H1 (cell line): ENCODE data around the gene CLPTM1L. TPM values are rescaled to one million over a fixed set of nuclear protein-coding genes. Genes with fewer than 3 reads are reported as not detected.

Experiments
- CTCF ChIA-PET: fragments of 300-600 bp; sonication (Branson Sonifier 250); formaldehyde crosslinking; loops from one replicate; lab custom pipeline; 2021; ENCODE audit not compliant: partially characterized antibody; lab: Charles Lee
- POLR2A ChIA-PET: fragments of 300-600 bp; sonication (Branson Sonifier 250); formaldehyde crosslinking; loops from one replicate; lab custom pipeline; 2021; ENCODE audit warnings: inconsistent platforms; ENCODE audit not compliant: partially characterized antibody; lab: Charles Lee
- DNase-seq, 2 experiments: peaks; one replicate each; pipeline versions ENCODE4 v3.0.0 to v3.0.0-alpha.2; 2010 to 2022; ENCODE audit warnings: low spot score in 2 of 2, low read depth in 1 of 2, mixed read lengths in 1 of 2
- FAIRE-seq: peaks from 2 replicates; lab custom pipeline; 2011; peaks lifted over from hg19 to GRCh38; lab: Jason Lieb, UNC
- H2AFZ ChIP-seq: 2 replicates; pipeline ENCODE4 v1.8.1; 2012; ENCODE audit warnings: low read length, inconsistent platforms
- H2AK5ac ChIP-seq: 2 replicates; pipeline ENCODE4 v1.6.1; 2013; ENCODE audit warnings: low read depth, low read length
- H2BK120ac ChIP-seq: replicated peaks from 2 replicates; pipeline ENCODE3; 2013; ENCODE audit warnings: low read depth, low read length, inconsistent platforms
- H2BK12ac ChIP-seq: 2 replicates; pipeline ENCODE4 v1.6.1; 2013; ENCODE audit warnings: low read depth, low read length
- H2BK15ac ChIP-seq: 2 replicates; pipeline ENCODE4 v1.6.1; 2013; ENCODE audit warnings: low read length
- H2BK20ac ChIP-seq: 2 replicates; pipeline ENCODE4 v1.6.1; 2013; ENCODE audit warnings: low read length
- H2BK5ac ChIP-seq: 2 replicates; pipeline ENCODE4 v1.6.1; 2013; ENCODE audit warnings: low read depth, low read length
- H3K14ac ChIP-seq: 2 replicates; pipeline ENCODE4 v1.6.1; 2013; ENCODE audit warnings: inconsistent platforms; ENCODE audit not compliant: insufficient read length
- H3K18ac ChIP-seq: 2 replicates; pipeline ENCODE4 v1.6.1; 2013; ENCODE audit warnings: low read length; ENCODE audit errors: extremely low read depth
- H3K23ac ChIP-seq: 2 replicates; pipeline ENCODE4 v1.6.1; 2013; ENCODE audit warnings: inconsistent platforms; ENCODE audit not compliant: insufficient read length
- H3K23me2 ChIP-seq: 2 replicates; pipeline ENCODE4 v1.6.1; 2013; ENCODE audit warnings: low read depth, low read length
- H3K27ac ChIP-seq: 2 replicates; pipeline ENCODE4 v1.6.1; 2011; ENCODE audit warnings: low read depth, low read length, inconsistent platforms
- H3K27me3 ChIP-seq, 4 experiments: replicated peaks in 1 of 4; 1 replicate in 1 of 4; 2 replicates in 3 of 4; pipeline versions ENCODE4 v1.6.1 to v1.8.1; 2011 to 2013; ENCODE audit warnings: low read length in 3 of 4, mild to moderate bottlenecking in 3 of 4, inconsistent platforms in 2 of 4, mixed read lengths in 2 of 4, moderate library complexity in 1 of 4; ENCODE audit not compliant: control insufficient read depth in 3 of 4, insufficient read depth in 3 of 4; ENCODE audit errors: extremely low read depth in 1 of 4
- H3K36me3 ChIP-seq, 4 experiments: 2 replicates each; pipeline versions ENCODE4 v1.6.1 to v1.8.1; 2011 to 2013; ENCODE audit warnings: mild to moderate bottlenecking in 4 of 4, low read length in 3 of 4, moderate library complexity in 2 of 4, control low read depth in 1 of 4, inconsistent platforms in 1 of 4; ENCODE audit not compliant: insufficient read depth in 4 of 4, control insufficient read depth in 2 of 4
- H3K4ac ChIP-seq: replicated peaks from 2 replicates; pipeline ENCODE3; 2013; ENCODE audit warnings: low read length, low read depth, mixed read lengths, inconsistent platforms; ENCODE audit not compliant: insufficient read length
- H3K4me1 ChIP-seq, 4 experiments: replicated peaks in 1 of 4; 1 replicate in 1 of 4; 2 replicates in 3 of 4; pipeline versions ENCODE4 v1.6.1 to v1.8.1; 2011 to 2013; ENCODE audit warnings: low read length in 3 of 4, inconsistent platforms in 2 of 4, mixed read lengths in 1 of 4; ENCODE audit not compliant: insufficient read depth in 4 of 4, control insufficient read depth in 3 of 4
- H3K4me2 ChIP-seq, 2 experiments: 2 replicates each; pipeline versions ENCODE4 v1.6.1 to v1.8.1; 2011 to 2013; ENCODE audit warnings: low read depth in 2 of 2, low read length in 2 of 2, control low read depth in 1 of 2, inconsistent platforms in 1 of 2, mild to moderate bottlenecking in 1 of 2; ENCODE audit not compliant: insufficient read depth in 1 of 2
- H3K4me3 ChIP-seq, 4 experiments: fragments of 200-600, 300-600 bp in 1 of 4; sonication (generic), shearing (Covaris generic), sonication (Bioruptor Twin) in 1 of 4; 2 replicates each; pipeline versions ENCODE4 v1.5.1 to v1.8.1; 2011 to 2016; ENCODE audit warnings: low read length in 4 of 4, low read depth in 3 of 4, control low read depth in 2 of 4, inconsistent platforms in 2 of 4, mild to moderate bottlenecking in 2 of 4, mixed read lengths in 1 of 4, moderate library complexity in 1 of 4; ENCODE audit not compliant: insufficient read depth in 2 of 4; ENCODE audit errors: extremely low read depth in 1 of 4
- H3K56ac ChIP-seq: replicated peaks from 2 replicates; pipeline ENCODE3; 2013; ENCODE audit warnings: low read depth, mild to moderate bottlenecking, mixed read lengths, low read length, inconsistent platforms; ENCODE audit not compliant: insufficient read length
- H3K79me1 ChIP-seq: 2 replicates; pipeline ENCODE4 v1.6.1; 2013; ENCODE audit warnings: low read depth, low read length, control low read depth
- H3K79me2 ChIP-seq, 2 experiments: 2 replicates each; pipeline versions ENCODE4 v1.6.1 to v1.8.1; 2012 to 2013; ENCODE audit warnings: low read length in 2 of 2, mild to moderate bottlenecking in 2 of 2, inconsistent platforms in 1 of 2; ENCODE audit not compliant: insufficient read depth in 2 of 2, control insufficient read depth in 1 of 2
- H3K9ac ChIP-seq, 4 experiments: replicated peaks in 1 of 4; 1 replicate in 1 of 4; 2 replicates in 3 of 4; pipeline versions ENCODE4 v1.6.1 to v1.8.1; 2011 to 2013; ENCODE audit warnings: low read depth in 3 of 4, low read length in 3 of 4, control low read depth in 2 of 4, mild to moderate bottlenecking in 2 of 4, moderate library complexity in 2 of 4, inconsistent platforms in 1 of 4; ENCODE audit errors: extremely low read depth in 1 of 4
- H3K9me3 ChIP-seq, 2 experiments: 2 replicates each; pipeline versions ENCODE4 v1.6.1 to v1.8.1; 2012 to 2013; ENCODE audit warnings: mild to moderate bottlenecking in 2 of 2, moderate library complexity in 2 of 2, control low read depth in 1 of 2, inconsistent platforms in 1 of 2, low read depth in 1 of 2, low read length in 1 of 2, mixed read lengths in 1 of 2; ENCODE audit not compliant: insufficient read depth in 2 of 2
- H4K20me1 ChIP-seq, 2 experiments: replicated peaks in 1 of 2; 2 replicates each; pipeline versions ENCODE3 to v1.8.1; 2011 to 2013; ENCODE audit warnings: inconsistent platforms in 2 of 2, low read length in 2 of 2, mild to moderate bottlenecking in 1 of 2; ENCODE audit not compliant: insufficient read depth in 2 of 2, control insufficient read depth in 1 of 2
- H4K5ac ChIP-seq: 2 replicates; pipeline ENCODE4 v1.6.1; 2013; ENCODE audit warnings: low read length, low read depth, mixed read lengths, inconsistent platforms; ENCODE audit not compliant: insufficient read length
- H4K8ac ChIP-seq: 2 replicates; pipeline ENCODE4 v1.8.0; 2013; ENCODE audit warnings: mild to moderate bottlenecking, moderate library complexity, low read length, inconsistent platforms; ENCODE audit not compliant: insufficient read depth; ENCODE audit errors: extremely low read depth
- H4K91ac ChIP-seq: replicated peaks from 2 replicates; pipeline ENCODE3; 2013; ENCODE audit warnings: low read length, mixed read lengths, inconsistent platforms; ENCODE audit not compliant: insufficient read length
- BCL11A ChIP-seq, 2 experiments: IDR thresholded peaks; one replicate each; pipeline ENCODE4 v1.6.1; 2011; ENCODE audit warnings: low read depth in 2 of 2, low read length in 2 of 2, mild to moderate bottlenecking in 2 of 2
- GABPA ChIP-seq: IDR thresholded peaks from 2 replicates; pipeline ENCODE4 v1.6.1; 2011; ENCODE audit warnings: mild to moderate bottlenecking, low read length, moderate library complexity, borderline replicate concordance; ENCODE audit not compliant: insufficient read depth
- JUN ChIP-seq: IDR thresholded peaks from 2 replicates; pipeline ENCODE4 v1.6.1; 2011; ENCODE audit warnings: low read depth, mild to moderate bottlenecking, improper control_type of control experiment, low read length
- POU5F1 ChIP-seq: IDR thresholded peaks from 2 replicates; pipeline ENCODE4 v1.6.1; 2011; ENCODE audit warnings: low read depth, mild to moderate bottlenecking, low read length, moderate library complexity
- RNF2 ChIP-seq: fragments of 200-900, 300-1000 bp; sonication (generic); IDR thresholded peaks from 2 replicates; pipeline ENCODE4 v1.7.1; 2016; ENCODE audit warnings: borderline replicate concordance, low read depth, mild to moderate bottlenecking, antibody characterized with exemption, low read length; ENCODE audit not compliant: poor library complexity, severe bottlenecking; ENCODE audit errors: missing control alignments
- SAP30 ChIP-seq: fragments of 300-600 bp; sonication (generic); IDR thresholded peaks from 2 replicates; pipeline ENCODE4 v1.7.1; 2012; ENCODE audit warnings: low read length, moderate library complexity, mild to moderate bottlenecking, inconsistent platforms; ENCODE audit not compliant: insufficient read depth, insufficient replicate concordance
- SP1 ChIP-seq: IDR thresholded peaks from 2 replicates; pipeline ENCODE4 v1.6.1; 2011; ENCODE audit warnings: low read depth, low read length
- SRF ChIP-seq: IDR thresholded peaks from 2 replicates; pipeline ENCODE4 v1.6.1; 2011; ENCODE audit warnings: mild to moderate bottlenecking, low read depth, low read length, moderate library complexity
- SUZ12 ChIP-seq: fragments of 200-600 bp; sonication (generic); IDR thresholded peaks from 2 replicates; pipeline ENCODE4 v1.6.1; 2012; ENCODE audit warnings: mild to moderate bottlenecking, inconsistent platforms, low read length, moderate library complexity, mixed read lengths
- USF2 ChIP-seq: IDR thresholded peaks from 2 replicates; pipeline ENCODE4 v1.6.1; 2011; ENCODE audit warnings: low read length, improper control_type of control experiment
- WGBS, 2 experiments: shearing (Covaris generic) in 1 of 2; methylation state at CpG; one replicate each; pipeline versions ENCODE4 v1.1.6 to v1.1.7; 2013 to 2015; ENCODE audit warnings: low lambda C conversion rate in 2 of 2, mixed read lengths in 2 of 2, inconsistent platforms in 1 of 2, low coverage in 1 of 2, missing lambda C conversion rate in 1 of 2; ENCODE audit not compliant: insufficient replicate concordance in 2 of 2, insufficient coverage in 1 of 2, insufficient read length in 1 of 2; ENCODE audit errors: extremely low coverage in 1 of 2, missing lambda C conversion rate in 1 of 2; 5-methylcytosine and 5-hydroxymethylcytosine counted together
- polyA plus RNA-seq, 7 experiments: library from polyadenylated mRNA; depleted of rRNA in 3 of 7; stranded (reverse) in 5 of 7; unstranded in 2 of 7; fragments of >200 nt in 5 of 7; fragments of 200-250 nt in 2 of 7; gene quantifications; 1 replicate in 5 of 7; 2 replicates in 1 of 7; 4 replicates in 1 of 7; pipeline versions ENCODE4 v1.2.1 to v1.2.3, GENCODE V29; 2011 to 2013; ENCODE audit warnings: missing spikeins in 2 of 7, mixed read lengths in 2 of 7
- total RNA-seq: library from RNA; stranded (reverse); fragmentation: NEBNext Ultra II Directional; extraction: Animal tissue kit (Norgen Biotek cat#: 25700); gene quantifications from 2 replicates; pipeline ENCODE4 v1.2.1, GENCODE V29; 2021

The CLPTM1L gene
- total and polyA plus RNA-seq, 2 of the 8 experiments (the other 6 are each of a cell fraction or from before 2014, with no cell fraction given): 102 to 119 TPM

DNA sequence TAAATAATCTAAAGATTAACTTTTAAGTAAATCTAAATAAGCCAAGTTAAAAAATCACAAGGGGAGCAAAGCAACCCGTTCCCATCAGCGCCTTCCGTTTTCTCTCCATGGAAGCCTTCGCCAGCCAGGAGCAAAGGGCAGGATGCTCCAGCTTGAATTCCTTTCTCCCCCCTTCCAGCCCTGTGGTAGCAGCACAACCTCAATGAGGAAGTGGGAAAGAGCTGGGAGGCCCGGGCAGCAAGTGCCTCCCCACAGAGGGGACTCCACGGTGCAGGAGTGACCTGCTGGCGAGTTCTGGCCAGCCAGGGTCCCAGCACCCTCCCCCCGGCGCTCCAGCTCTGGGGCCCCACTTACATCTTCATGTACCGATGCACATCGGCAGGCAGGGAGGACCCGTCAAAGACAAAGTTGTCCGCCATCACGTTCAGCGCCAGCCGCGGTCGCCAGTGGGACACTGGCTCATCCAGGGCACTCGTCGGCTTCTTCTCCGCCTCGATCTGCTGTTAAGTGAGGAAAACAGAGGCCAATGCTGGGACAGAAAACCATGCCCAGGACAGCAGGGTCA is 6.3 kb downstream of the CLPTM1L start:
- Histone ChIP-seq H3K9ac (no peak overlapping the region), H3K4ac (no peak overlapping the region), H3K14ac (no peak overlapping the region), H4K8ac (peak overlapping the region; percentile 79; the same call in 1 of the 2 replicates), H3K18ac (no peak overlapping the region), H2BK15ac (no peak overlapping the region), H2BK12ac (no peak overlapping the region), H3K23me2 (no peaks in the 10 kb centered on the region), H3K4me2 (no peak overlapping the region), H3K9me3 (no peaks in the 10 kb centered on the region), H4K5ac (no peak overlapping the region), H3K4me1 (no peaks in the 10 kb centered on the region), H3K79me2 (peaks cover 0 to 6% of the 10 kb centered on the region in 2 experiments; a peak in 2 of 4 replicates), H2AK5ac (no peak overlapping the region), H3K36me3 (peaks cover 36 to 66% (median 57%) of the 10 kb centered on the region in 4 experiments), H2AFZ (no peak overlapping the region), H4K20me1 (peaks cover 12 to 24% of the 10 kb centered on the region in 2 experiments), H3K23ac (no peak overlapping the region), H3K27ac (no peak overlapping the region), H2BK120ac (no peak overlapping the region), H4K91ac (no peak overlapping the region), H3K56ac (no peak overlapping the region), H3K79me1 (peaks cover 7% of the 10 kb centered on the region; the same call in 1 of the 2 replicates), H2BK5ac (no peak overlapping the region), H3K27me3 (no peaks in the 10 kb centered on the region), H2BK20ac (no peak overlapping the region), H3K4me3 (no peak overlapping the region)
- FAIRE-seq (no peak), DNase-seq (no peak)
- WGBS, 2 experiments: 94% methylated on average over 22 of the region's 22 CpGs; no CpG with 5 or more reads in 1 of the 2 experiments
- TF ChIP-seq SAP30 (no peak), USF2 (no peak), SP1 (no peak), JUN (no peak), GABPA (no peak), POU5F1 (no peak), RNF2 (no peak), SRF (no peak), SUZ12 (no peak), BCL11A (IDR thresholded peaks at IDR 0.05; ENCODE audit: low read depth in 2 of 2, low read length in 2 of 2) (no peak)
- POLR2A ChIA-PET: interaction anchor here (0.7 kb wide), 1 partner anchor 50 kb away, joined by 3 read pairs; no protein-coding TSS in a partner anchor
- CTCF ChIA-PET: interaction anchor here (0.5 kb wide), 1 partner anchor 1409 kb away, joined by 3 read pairs; no protein-coding TSS in a partner anchor
